SK-N-MC (cell line): ENCODE measurements around the gene SERINC3.

ENCODE experiments used
- DNase-seq: peaks from one replicate; pipeline ENCODE4 v3.0.0-alpha.2; 2011; ENCODE audit warnings: low read depth, low spot score
- H3K27ac ChIP-seq: fragments of 200-600 bp; sonication (generic); 2 replicates; pipeline ENCODE4 v1.5.1; 2016; ENCODE audit warnings: mixed run types
- H3K36me3 ChIP-seq: fragments of 200-600 bp; sonication (generic); 2 replicates; pipeline ENCODE4 v1.6.1; 2017; ENCODE audit warnings: antibody characterized with exemption, low read length, mixed read lengths; ENCODE audit not compliant: insufficient read depth
- H3K4me3 ChIP-seq: fragments of 200-600 bp; sonication (generic); 2 replicates; pipeline ENCODE4 v1.5.1; 2016
- H3K9ac ChIP-seq: fragments of 200-600 bp; sonication (generic); 2 replicates; pipeline ENCODE4 v1.8.0; 2017; ENCODE audit warnings: mixed run types, mixed read lengths; ENCODE audit not compliant: insufficient read length
- H3K9me3 ChIP-seq: fragments of 200-600 bp; sonication (generic); 2 replicates; pipeline ENCODE4 v1.6.1; 2017; ENCODE audit warnings: low read depth, mild to moderate bottlenecking, antibody characterized with exemption, low read length, moderate library complexity, mixed read lengths
- EZH2 ChIP-seq: fragments of 200-600 bp; sonication (generic); IDR thresholded peaks from one replicate; pipeline ENCODE4 v1.6.1; 2017; ENCODE audit warnings: antibody characterized with exemption
- FOXP2 ChIP-seq: optimal IDR thresholded peaks from 2 replicates; pipeline ENCODE3; 2011; ENCODE audit warnings: mild to moderate bottlenecking, moderate library complexity; ENCODE audit not compliant: insufficient read depth; ENCODE audit errors: extremely low read length, control extremely low read depth
- POLR2AphosphoS5 ChIP-seq: IDR thresholded peaks from 2 replicates; pipeline ENCODE4 v1.6.1; 2012; ENCODE audit warnings: mild to moderate bottlenecking, low read depth, low read length, borderline replicate concordance

Gene SERINC3

GRCh38 chr20:44470327-44470726 lies 51.5 kb downstream of the SERINC3 start:
- DNase-seq, result no peak
- H3K4me3 ChIP-seq, result no peak overlapping the region
- TF ChIP-seq EZH2 (no peak), POLR2AphosphoS5 (no peak), FOXP2 (no peak)

GRCh38 chr20:44468044-44468782 lies 53.7 kb downstream of the SERINC3 start:
- Histone ChIP-seq H3K9ac (no peak overlapping the region), H3K9me3 (no peaks in the 10 kb centered on the region), H3K27ac (no peak overlapping the region), H3K36me3 (no peaks in the 10 kb centered on the region), H3K4me3 (no peak overlapping the region)
- TF ChIP-seq POLR2AphosphoS5, result no peak
- TF ChIP-seq FOXP2, result no peak
- no peak for TF ChIP-seq EZH2
- DNase-seq, result no peak

More at GRCh38 chr20:44470327-44470726, 51.5 kb downstream of the SERINC3 start:
- no peak overlapping the region for H3K9ac ChIP-seq
- no peaks in the 10 kb centered on the region for H3K36me3 ChIP-seq
- H3K27ac ChIP-seq, result no peak overlapping the region
- H3K9me3 ChIP-seq, result no peaks in the 10 kb centered on the region

DNA sequence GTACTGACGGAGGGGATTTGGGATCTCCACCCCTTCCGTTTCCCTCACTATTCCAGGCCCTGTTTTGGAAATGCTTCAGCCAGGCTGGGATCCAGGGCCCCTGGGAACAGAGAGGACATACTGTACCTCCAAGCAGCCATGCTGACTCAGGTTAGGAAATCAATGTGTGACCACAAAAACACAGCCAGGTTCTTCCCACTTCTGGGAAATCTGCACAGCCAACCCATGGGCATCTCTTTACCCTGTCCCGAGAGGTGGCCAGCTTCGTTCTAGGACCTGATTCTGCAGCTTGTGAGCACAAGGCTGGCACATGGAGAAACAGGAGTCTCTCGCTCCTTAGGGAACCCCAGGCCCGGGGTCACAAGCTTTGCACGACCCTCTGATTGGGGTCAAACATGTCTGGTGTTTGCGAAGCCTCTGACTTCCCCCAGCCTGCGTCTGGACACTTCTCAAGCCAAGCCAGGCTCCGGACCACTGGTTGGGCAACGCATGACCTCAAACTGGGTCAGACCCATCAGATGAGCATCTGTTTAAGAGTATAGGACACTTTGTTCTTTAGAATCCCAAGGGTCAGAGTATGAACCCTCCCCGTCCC lies 54.5 kb downstream of the SERINC3 start:
- H3K36me3 ChIP-seq, result no peaks in the 10 kb centered on the region
- TF ChIP-seq EZH2 (no peak), FOXP2 (no peak), POLR2AphosphoS5 (no peak)
- no peak overlapping the region for H3K4me3 ChIP-seq
- no peak overlapping the region for H3K9ac ChIP-seq
- H3K9me3 ChIP-seq, result no peaks in the 10 kb centered on the region
- no peak for DNase-seq
- H3K27ac ChIP-seq, result no peak overlapping the region

- Histone ChIP-seq H3K36me3 (no peaks in the 10 kb centered on the region), H3K4me3 (no peak overlapping the region), H3K9me3 (no peaks in the 10 kb centered on the region), H3K9ac (no peak overlapping the region), H3K27ac (no peak overlapping the region)
- no peak for TF ChIP-seq POLR2AphosphoS5
- no peak for TF ChIP-seq EZH2
- no peak for TF ChIP-seq FOXP2
- no peak for DNase-seq
Observed at GRCh38 chr20:44465001-44465560, 56.8 kb downstream of the SERINC3 start.

DNA sequence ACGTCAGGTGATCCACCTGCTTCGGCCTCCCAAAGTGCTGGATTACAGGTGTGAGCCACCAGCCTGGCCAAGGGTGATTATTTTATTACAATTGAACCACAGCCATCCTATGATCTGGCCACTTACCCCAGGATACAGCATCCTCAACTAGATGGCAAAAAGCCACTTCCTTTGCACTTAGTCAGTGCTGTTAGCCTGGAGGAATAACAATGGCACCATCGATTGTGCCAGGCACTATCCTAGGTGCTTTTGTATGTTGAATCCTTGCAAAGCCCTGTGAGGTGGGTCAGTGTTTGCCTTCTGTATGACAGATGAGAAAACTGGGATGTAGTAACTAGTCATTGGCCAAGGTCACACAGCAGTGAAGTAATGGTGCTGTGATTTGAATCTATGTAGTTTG lies 57.4 kb downstream of the SERINC3 start:
- H3K27ac ChIP-seq, result no peak overlapping the region
- no peak overlapping the region for H3K4me3 ChIP-seq
- no peaks in the 10 kb centered on the region for H3K36me3 ChIP-seq
- no peak for TF ChIP-seq POLR2AphosphoS5
- TF ChIP-seq FOXP2, result no peak
- TF ChIP-seq EZH2, result no peak
- H3K9me3 ChIP-seq, result no peaks in the 10 kb centered on the region
- H3K9ac ChIP-seq, result no peak overlapping the region
- DNase-seq, result no peak

DNA sequence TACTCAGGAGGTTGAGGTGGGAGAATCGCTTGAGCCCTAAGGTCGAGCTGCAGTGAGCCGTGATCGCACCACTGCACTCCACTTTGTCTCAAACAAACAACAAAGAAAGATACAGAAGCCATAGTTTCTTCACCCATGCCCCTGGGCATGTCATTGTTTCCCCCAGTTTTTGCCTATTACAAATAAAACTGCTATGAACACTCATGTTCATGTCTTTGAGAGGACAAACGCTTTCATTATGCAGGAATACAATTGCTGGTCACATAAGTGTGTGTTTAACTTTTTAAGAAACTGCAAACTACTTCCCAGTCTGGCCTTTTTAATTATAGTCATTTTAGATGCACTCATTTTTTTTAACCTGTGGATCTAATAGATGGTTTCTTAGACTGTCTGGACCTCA lies 58.4 kb downstream of the SERINC3 start:
- H3K4me3 ChIP-seq, result no peak overlapping the region
- DNase-seq, result no peak
- no peak for TF ChIP-seq FOXP2
- no peak for TF ChIP-seq EZH2
- TF ChIP-seq POLR2AphosphoS5, result no peak
- H3K36me3 ChIP-seq, result no peaks in the 10 kb centered on the region
- H3K9me3 ChIP-seq, result no peaks in the 10 kb centered on the region
- H3K9ac ChIP-seq, result no peak overlapping the region
- no peak overlapping the region for H3K27ac ChIP-seq

- DNase-seq, result no peak
- H3K4me3 ChIP-seq, result no peak overlapping the region
- H3K36me3 ChIP-seq, result no peaks in the 10 kb centered on the region
- H3K27ac ChIP-seq, result no peak overlapping the region
- TF ChIP-seq FOXP2 (no peak), EZH2 (no peak), POLR2AphosphoS5 (no peak)
- H3K9ac ChIP-seq, result no peak overlapping the region
- H3K9me3 ChIP-seq, result no peaks in the 10 kb centered on the region
Observed at GRCh38 chr20:44461803-44462174, 60.1 kb downstream of the SERINC3 start.

DNA sequence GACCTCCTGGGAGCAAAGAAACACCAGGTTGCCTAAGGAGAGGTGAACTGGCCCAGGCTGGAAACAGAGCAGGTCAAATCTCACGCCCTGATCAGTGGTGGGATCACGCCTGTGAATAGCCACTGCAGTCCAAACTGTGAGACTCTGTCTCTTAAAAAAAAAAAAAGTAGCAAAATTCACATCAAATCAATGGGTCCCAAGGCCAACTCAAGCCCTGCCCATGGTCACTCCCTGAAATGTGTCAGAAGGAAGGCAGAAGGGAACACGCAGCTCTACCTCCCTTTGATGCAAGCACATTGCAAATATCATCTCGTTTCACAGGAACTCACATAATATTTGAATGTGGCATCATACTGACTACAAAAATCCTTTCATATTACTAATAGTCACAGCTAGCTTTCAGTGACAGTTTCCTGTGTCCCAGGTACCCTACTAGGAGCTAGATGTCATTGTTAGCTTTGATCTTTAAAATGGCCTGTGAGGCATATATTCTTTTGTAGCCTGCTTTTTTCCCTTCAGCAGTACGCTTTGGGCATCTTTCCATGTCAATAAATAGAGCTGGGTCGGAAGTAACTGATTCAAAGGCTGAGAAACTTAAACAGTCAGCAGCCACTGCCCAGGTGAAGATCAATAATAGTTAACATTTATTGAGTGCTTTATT lies 60.6 kb downstream of the SERINC3 start:
- no peak overlapping the region for H3K4me3 ChIP-seq
- no peaks in the 10 kb centered on the region for H3K36me3 ChIP-seq
- DNase-seq, result no peak
- no peak overlapping the region for H3K9ac ChIP-seq
- TF ChIP-seq FOXP2 (no peak), POLR2AphosphoS5 (no peak), EZH2 (no peak)
- H3K9me3 ChIP-seq, result no peaks in the 10 kb centered on the region
- no peak overlapping the region for H3K27ac ChIP-seq

DNA sequence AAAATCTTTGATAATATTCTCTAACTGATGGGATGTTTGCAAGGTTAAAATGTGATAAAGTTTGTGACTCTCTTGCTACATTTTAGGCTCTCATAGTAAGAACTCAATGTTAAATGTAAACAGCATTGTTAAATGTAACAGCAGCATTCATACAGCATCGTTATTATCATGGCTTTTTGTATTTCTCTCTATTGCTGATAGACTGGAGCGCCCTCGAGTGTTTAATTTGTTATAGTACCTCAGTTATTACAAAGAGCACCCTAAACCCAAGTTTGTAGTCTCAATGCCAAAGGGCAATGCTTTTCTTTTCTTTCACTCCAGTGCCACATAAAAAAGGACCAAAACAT lies 61.1 kb downstream of the SERINC3 start:
- H3K4me3 ChIP-seq, result no peak overlapping the region
- TF ChIP-seq EZH2 (no peak), POLR2AphosphoS5 (no peak), FOXP2 (no peak)
- H3K27ac ChIP-seq, result no peak overlapping the region
- H3K9me3 ChIP-seq, result no peaks in the 10 kb centered on the region
- no peak for DNase-seq
- H3K9ac ChIP-seq, result no peak overlapping the region
- no peaks in the 10 kb centered on the region for H3K36me3 ChIP-seq
